K562 (cell line): ENCODE results near the gene POU2F1. TPM values are rescaled to one million over a fixed set of nuclear protein-coding genes. Genes with fewer than 3 reads are reported as not detected.

Experiments
- BRF2 ChIP-seq: IDR thresholded peaks from 3 replicates; pipeline ENCODE4 v1.6.1; 2011; ENCODE audit warnings: borderline replicate concordance, mild to moderate bottlenecking; ENCODE audit not compliant: insufficient read length, insufficient read depth
- KDM5B ChIP-seq: fragments of 200-600 bp; sonication (generic); IDR thresholded peaks from 2 replicates; pipeline ENCODE4 v1.6.1; 2012; ENCODE audit warnings: low read depth, mild to moderate bottlenecking, moderate library complexity, low read length, control low read depth, inconsistent platforms; ENCODE audit not compliant: insufficient replicate concordance
- KLF16 ChIP-seq: IDR thresholded peaks from 2 replicates; pipeline ENCODE4 v1.6.1; 2016; ENCODE audit warnings: antibody characterized with exemption
- SMARCC2 ChIP-seq: fragments of 450-650 bp; IDR thresholded peaks from 2 replicates; pipeline ENCODE4 v1.6.1; 2017; ENCODE audit warnings: antibody characterized with exemption, moderate library complexity, mild to moderate bottlenecking, low read depth
- polyA plus RNA-seq, 8 experiments: library from polyadenylated mRNA; depleted of rRNA in 4 of 8; stranded (reverse) in 5 of 8; unstranded in 3 of 8; fragments of >200 nt; fragmentation: Nextera tagmentation in 2 of 8; fragmentation: Illumina TruSeq in 1 of 8; extraction: Ambion mirVana in 2 of 8; extraction: Trizol in 1 of 8; gene quantifications; 2 replicates each; pipeline versions ENCODE4 v1.2.1 to v1.2.3, GENCODE V29; 2011 to 2014; ENCODE audit warnings: inconsistent platforms in 1 of 8, missing spikeins in 1 of 8
- total RNA-seq, 7 experiments: library from RNA; depleted of rRNA in 6 of 7; stranded (reverse); fragments of >200 nt in 6 of 7; fragmentation: Illumina TruSeq in 2 of 7; extraction: Trizol in 2 of 7; gene quantifications; 2 replicates each; pipeline versions ENCODE4 v1.2.1 to v1.2.3, GENCODE V29; 2011 to 2021; ENCODE audit warnings: low replicate concordance in 1 of 7
- TF ChIP-seq, protein P1 (sequence below): fragments of 450-650 bp; IDR thresholded peaks from 2 replicates; pipeline ENCODE4 v1.6.1; 2017; ENCODE audit warnings: antibody characterized with exemption, mild to moderate bottlenecking
- TF ChIP-seq, protein P2 (sequence below), 2 experiments: fragments of 450-650 bp; IDR thresholded peaks; 2 replicates each; pipeline ENCODE4 v1.6.1; 2016; ENCODE audit warnings: mild to moderate bottlenecking in 2 of 2, borderline replicate concordance in 1 of 2, low read depth in 1 of 2, moderate library complexity in 1 of 2

POU2F1 gene
- total and polyA plus RNA-seq, 9 of the 15 experiments (the other 6 are each of a cell fraction or from before 2014, with no cell fraction given) = 2.6 to 22.3 (median 8.8) TPM

GRCh38 chr1:167229719-167230385 is 9.2 kb downstream of the POU2F1 start (continued):
- TF ChIP-seq SMARCC2 = peak; percentile 93
- no peak for TF ChIP-seq KDM5B
- no peak for TF ChIP-seq KLF16
- no peak for TF ChIP-seq BRF2
- TF ChIP-seq, protein P1, sequence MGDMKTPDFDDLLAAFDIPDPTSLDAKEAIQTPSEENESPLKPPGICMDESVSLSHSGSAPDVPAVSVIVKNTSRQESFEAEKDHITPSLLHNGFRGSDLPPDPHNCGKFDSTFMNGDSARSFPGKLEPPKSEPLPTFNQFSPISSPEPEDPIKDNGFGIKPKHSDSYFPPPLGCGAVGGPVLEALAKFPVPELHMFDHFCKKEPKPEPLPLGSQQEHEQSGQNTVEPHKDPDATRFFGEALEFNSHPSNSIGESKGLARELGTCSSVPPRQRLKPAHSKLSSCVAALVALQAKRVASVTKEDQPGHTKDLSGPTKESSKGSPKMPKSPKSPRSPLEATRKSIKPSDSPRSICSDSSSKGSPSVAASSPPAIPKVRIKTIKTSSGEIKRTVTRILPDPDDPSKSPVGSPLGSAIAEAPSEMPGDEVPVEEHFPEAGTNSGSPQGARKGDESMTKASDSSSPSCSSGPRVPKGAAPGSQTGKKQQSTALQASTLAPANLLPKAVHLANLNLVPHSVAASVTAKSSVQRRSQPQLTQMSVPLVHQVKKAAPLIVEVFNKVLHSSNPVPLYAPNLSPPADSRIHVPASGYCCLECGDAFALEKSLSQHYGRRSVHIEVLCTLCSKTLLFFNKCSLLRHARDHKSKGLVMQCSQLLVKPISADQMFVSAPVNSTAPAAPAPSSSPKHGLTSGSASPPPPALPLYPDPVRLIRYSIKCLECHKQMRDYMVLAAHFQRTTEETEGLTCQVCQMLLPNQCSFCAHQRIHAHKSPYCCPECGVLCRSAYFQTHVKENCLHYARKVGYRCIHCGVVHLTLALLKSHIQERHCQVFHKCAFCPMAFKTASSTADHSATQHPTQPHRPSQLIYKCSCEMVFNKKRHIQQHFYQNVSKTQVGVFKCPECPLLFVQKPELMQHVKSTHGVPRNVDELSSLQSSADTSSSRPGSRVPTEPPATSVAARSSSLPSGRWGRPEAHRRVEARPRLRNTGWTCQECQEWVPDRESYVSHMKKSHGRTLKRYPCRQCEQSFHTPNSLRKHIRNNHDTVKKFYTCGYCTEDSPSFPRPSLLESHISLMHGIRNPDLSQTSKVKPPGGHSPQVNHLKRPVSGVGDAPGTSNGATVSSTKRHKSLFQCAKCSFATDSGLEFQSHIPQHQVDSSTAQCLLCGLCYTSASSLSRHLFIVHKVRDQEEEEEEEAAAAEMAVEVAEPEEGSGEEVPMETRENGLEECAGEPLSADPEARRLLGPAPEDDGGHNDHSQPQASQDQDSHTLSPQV = peak; percentile 23; the same call in 1 of the 2 replicates
- TF ChIP-seq, protein P2, sequence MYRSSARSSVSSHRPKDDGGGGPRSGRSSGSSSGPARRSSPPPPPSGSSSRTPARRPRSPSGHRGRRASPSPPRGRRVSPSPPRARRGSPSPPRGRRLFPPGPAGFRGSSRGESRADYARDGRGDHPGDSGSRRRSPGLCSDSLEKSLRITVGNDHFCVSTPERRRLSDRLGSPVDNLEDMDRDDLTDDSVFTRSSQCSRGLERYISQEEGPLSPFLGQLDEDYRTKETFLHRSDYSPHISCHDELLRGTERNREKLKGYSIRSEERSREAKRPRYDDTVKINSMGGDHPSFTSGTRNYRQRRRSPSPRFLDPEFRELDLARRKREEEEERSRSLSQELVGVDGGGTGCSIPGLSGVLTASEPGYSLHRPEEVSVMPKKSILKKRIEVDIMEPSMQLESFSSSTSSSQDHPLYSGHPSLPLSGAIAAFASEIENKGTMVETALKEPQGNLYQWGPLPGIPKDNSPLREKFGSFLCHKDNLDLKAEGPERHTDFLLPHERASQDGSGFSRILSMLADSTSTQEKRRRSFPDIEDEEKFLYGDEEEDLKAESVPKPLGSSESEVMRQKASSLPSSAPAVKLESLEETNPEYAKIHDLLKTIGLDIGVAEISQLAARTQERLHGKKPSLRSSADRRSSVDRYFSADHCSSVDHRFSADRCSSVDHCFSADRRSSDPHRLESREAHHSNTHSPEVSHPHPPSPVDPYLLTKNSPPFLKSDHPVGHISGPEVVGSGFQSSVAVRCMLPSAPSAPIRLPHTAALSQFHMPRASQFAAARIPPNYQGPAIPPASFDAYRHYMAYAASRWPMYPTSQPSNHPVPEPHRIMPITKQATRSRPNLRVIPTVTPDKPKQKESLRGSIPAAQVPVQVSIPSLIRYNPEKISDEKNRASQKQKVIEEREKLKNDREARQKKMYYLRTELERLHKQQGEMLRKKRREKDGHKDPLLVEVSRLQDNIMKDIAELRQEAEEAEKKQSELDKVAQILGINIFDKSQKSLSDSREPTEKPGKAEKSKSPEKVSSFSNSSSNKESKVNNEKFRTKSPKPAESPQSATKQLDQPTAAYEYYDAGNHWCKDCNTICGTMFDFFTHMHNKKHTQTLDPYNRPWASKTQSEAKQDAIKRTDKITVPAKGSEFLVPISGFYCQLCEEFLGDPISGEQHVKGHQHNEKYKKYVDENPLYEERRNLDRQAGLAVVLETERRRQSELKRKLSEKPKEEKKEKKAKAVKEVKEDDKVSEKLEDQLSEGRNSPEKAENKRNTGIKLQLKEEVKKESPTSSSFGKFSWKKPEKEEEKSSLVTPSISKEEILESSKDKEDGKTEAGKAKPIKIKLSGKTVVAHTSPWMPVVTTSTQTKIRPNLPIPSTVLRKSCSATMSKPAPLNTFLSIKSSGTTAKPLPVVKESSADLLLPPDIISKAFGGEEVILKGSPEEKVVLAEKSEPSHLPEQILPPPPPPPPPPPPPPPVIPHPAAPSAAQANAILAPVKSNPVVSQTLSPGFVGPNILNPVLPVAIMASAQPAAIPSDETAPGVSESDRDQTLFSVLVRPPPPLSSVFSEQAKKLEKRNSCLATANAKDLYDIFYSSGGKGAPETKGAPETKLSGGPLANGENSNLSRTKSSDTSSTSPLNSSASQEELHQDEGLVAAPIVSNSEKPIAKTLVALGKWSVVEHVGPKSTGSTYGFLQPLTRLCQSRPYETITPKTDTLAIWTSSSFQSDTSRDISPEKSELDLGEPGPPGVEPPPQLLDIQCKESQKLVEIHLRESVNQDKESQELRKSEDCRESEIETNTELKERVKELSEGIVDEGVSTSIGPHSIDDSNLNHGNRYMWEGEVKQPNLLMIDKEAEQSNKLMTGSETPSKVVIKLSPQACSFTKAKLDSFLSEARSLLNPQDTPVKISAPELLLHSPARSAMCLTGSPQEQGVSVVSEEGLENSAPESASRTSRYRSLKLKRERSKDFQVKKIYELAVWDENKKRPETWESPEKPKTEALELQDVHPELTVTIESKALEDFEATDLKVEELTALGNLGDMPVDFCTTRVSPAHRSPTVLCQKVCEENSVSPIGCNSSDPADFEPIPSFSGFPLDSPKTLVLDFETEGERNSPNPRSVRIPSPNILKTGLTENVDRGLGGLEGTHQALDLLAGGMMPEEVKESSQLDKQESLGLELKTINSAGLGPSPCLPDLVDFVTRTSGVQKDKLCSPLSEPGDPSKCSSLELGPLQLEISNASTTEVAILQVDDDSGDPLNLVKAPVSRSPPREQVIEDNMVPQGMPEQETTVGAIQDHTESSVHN (IDR thresholded peaks at IDR 0.05; ENCODE audit: borderline replicate concordance in 1 of 2, low read depth in 1 of 2) = 0 out of 4 replicates have a peak, but pooled peaks have one; percentile 13 to 35
